ENCODE data around the gene PLIN5. TPM values are rescaled to one million over a fixed set of nuclear protein-coding genes. Genes with fewer than 3 reads are reported as not detected.

The PLIN5 gene
- total RNA-seq, 1 donor from 2014 or later, result not detected

- no peak for DNase-seq (ENCODE audit: low read depth)
- peaks cover 5% of the 10 kb centered on the region for H3K36me3 ChIP-seq (ENCODE audit: control insufficient read depth, insufficient read depth, low read length)
- H3K4me3 ChIP-seq (ENCODE audit: low read depth, low read length), result no peak overlapping the region
- no peaks in the 10 kb centered on the region for H3K27me3 ChIP-seq (ENCODE audit: control insufficient read depth, insufficient read depth, low read length)
- TF ChIP-seq, protein P1, sequence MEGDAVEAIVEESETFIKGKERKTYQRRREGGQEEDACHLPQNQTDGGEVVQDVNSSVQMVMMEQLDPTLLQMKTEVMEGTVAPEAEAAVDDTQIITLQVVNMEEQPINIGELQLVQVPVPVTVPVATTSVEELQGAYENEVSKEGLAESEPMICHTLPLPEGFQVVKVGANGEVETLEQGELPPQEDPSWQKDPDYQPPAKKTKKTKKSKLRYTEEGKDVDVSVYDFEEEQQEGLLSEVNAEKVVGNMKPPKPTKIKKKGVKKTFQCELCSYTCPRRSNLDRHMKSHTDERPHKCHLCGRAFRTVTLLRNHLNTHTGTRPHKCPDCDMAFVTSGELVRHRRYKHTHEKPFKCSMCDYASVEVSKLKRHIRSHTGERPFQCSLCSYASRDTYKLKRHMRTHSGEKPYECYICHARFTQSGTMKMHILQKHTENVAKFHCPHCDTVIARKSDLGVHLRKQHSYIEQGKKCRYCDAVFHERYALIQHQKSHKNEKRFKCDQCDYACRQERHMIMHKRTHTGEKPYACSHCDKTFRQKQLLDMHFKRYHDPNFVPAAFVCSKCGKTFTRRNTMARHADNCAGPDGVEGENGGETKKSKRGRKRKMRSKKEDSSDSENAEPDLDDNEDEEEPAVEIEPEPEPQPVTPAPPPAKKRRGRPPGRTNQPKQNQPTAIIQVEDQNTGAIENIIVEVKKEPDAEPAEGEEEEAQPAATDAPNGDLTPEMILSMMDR (IDR thresholded peaks at IDR 0.05; ENCODE audit: insufficient read depth, low read length, poor library complexity, severe bottlenecking), result no peak
These were observed 47.5 kb downstream of the PLIN5 start for GRCh38 chr19:4487572-4487971.

DNA sequence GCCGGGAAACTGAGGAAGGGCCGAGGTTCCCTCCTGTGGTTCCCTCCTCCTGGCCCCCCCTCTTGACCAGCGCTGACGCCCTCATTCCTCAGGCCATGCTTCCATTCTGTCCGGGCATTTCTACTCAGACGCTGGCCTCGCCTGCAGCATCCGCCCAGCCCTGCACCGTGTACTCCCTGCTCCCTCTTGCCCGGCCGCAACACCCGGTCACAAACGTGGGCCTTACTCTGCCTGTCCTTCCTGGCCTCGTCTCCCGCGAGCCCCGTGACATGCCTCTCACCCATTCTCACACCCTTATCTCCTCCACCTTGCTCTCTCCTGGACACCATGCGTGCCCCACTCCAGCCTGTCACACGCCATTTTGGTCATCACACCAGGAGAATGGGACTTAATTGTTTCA is 51.6 kb downstream of the PLIN5 start:
- no peak for DNase-seq (ENCODE audit: low read depth)

DNA sequence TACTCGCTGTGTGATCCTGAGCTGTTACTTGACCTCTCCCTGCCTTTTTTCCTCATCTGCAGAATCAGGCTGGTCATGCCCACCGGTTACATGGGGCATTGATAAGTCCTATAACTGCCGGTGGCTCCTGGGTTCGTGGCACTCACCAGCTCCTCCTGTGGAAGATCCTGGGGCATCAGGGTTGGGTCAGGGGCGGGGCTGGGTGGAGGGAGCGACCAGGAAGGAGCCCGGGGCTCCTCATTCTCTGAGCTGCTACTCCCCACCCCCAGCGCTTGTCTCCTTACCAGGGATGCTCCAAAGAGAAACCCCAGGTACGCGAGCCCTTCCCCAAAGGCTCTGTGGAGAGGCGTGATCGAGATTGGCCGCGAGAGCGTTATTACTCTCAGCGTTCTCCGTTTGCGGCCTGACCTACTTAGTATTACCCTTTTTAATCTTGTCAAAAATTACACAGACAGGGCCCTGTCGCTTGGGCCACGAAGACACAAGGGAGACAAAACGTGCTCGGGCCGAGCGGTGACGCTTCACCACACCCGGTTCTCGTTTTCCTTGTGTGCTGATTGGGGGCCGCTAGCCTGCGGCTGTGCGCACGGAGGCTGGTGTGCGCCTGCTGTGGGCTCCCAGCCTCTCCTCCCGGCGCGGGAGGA is 52.2 kb downstream of the PLIN5 start:
- Histone ChIP-seq H3K27me3 (ENCODE audit: control insufficient read depth, insufficient read depth, low read length) (no peaks in the 10 kb centered on the region), H3K4me3 (ENCODE audit: low read depth, low read length) (no peak overlapping the region), H3K36me3 (ENCODE audit: control insufficient read depth, insufficient read depth, low read length) (no peaks in the 10 kb centered on the region)
- no peak for DNase-seq (ENCODE audit: low read depth)
- TF ChIP-seq, protein P1 (IDR thresholded peaks at IDR 0.05; ENCODE audit: insufficient read depth, low read length, poor library complexity, severe bottlenecking), result no peak

More for the DNA sequence above, 51.6 kb downstream of the PLIN5 start:
- no peak overlapping the region for H3K4me3 ChIP-seq (ENCODE audit: low read depth, low read length)
- no peaks in the 10 kb centered on the region for H3K27me3 ChIP-seq (ENCODE audit: control insufficient read depth, insufficient read depth, low read length)
- TF ChIP-seq, protein P1 (IDR thresholded peaks at IDR 0.05; ENCODE audit: insufficient read depth, low read length, poor library complexity, severe bottlenecking), result no peak
- H3K36me3 ChIP-seq (ENCODE audit: control insufficient read depth, insufficient read depth, low read length), result no peaks in the 10 kb centered on the region

GRCh38 chr19:4477034-4477801 is 57.8 kb downstream of the PLIN5 start:
- Histone ChIP-seq H3K4me3 (ENCODE audit: low read depth, low read length) (no peak overlapping the region), H3K27me3 (ENCODE audit: control insufficient read depth, insufficient read depth, low read length) (no peaks in the 10 kb centered on the region), H3K36me3 (ENCODE audit: control insufficient read depth, insufficient read depth, low read length) (peaks cover 2% of the 10 kb centered on the region)
- TF ChIP-seq, protein P1 (IDR thresholded peaks at IDR 0.05; ENCODE audit: insufficient read depth, low read length, poor library complexity, severe bottlenecking), result no peak
- no peak for DNase-seq (ENCODE audit: low read depth)

- Histone ChIP-seq H3K36me3 (ENCODE audit: control insufficient read depth, insufficient read depth, low read length) (peaks cover 2% of the 10 kb centered on the region), H3K4me3 (ENCODE audit: low read depth, low read length) (peak overlapping the region; percentile 71), H3K27me3 (ENCODE audit: control insufficient read depth, insufficient read depth, low read length) (no peaks in the 10 kb centered on the region)
- TF ChIP-seq, protein P1 (IDR thresholded peaks at IDR 0.05; ENCODE audit: insufficient read depth, low read length, poor library complexity, severe bottlenecking), result no peak
- DNase-seq (ENCODE audit: low read depth), result no peak
These were observed 60.5 kb downstream of the PLIN5 start for GRCh38 chr19:4474514-4475022.
